OCI-LY1 (cell line): Measurements from ENCODE around the gene IFITM5.

Experiments
- H2AFZ ChIP-seq: fragments of 200-600 bp; sonication (generic), shearing (Covaris generic); 2 replicates; pipeline ENCODE4 v1.6.0; 2014; ENCODE audit warnings: antibody characterized with exemption, mild to moderate bottlenecking, low read length
- H3F3A ChIP-seq: fragments of 200-600 bp; sonication (generic), shearing (Covaris generic); 2 replicates; pipeline ENCODE4 v1.6.0; 2014; ENCODE audit warnings: mild to moderate bottlenecking, antibody characterized with exemption, low read length, moderate library complexity; ENCODE audit not compliant: insufficient read depth
- H3K27ac ChIP-seq: fragments of 200-600 bp; sonication (generic); 2 replicates; pipeline ENCODE4 v1.5.1; 2014; ENCODE audit warnings: low read length, mixed run types, mild to moderate bottlenecking, low read depth; ENCODE audit not compliant: poor library complexity, severe bottlenecking
- H3K27me3 ChIP-seq: fragments of 200-600 bp; sonication (generic); 2 replicates; pipeline ENCODE4 v1.6.0; 2014; ENCODE audit warnings: antibody characterized with exemption, mild to moderate bottlenecking, low read length, moderate library complexity; ENCODE audit not compliant: insufficient read depth
- H3K36me3 ChIP-seq: fragments of 200-600 bp; sonication (generic); 2 replicates; pipeline ENCODE4 v1.6.1; 2014; ENCODE audit warnings: mild to moderate bottlenecking, antibody characterized with exemption, low read length, moderate library complexity, mixed read lengths; ENCODE audit not compliant: insufficient read depth
- H3K4me1 ChIP-seq: fragments of 200-600 bp; sonication (generic); 2 replicates; pipeline ENCODE4 v1.5.1; 2014; ENCODE audit warnings: mild to moderate bottlenecking, low read length, moderate library complexity; ENCODE audit not compliant: insufficient read depth, severe bottlenecking
- H3K4me2 ChIP-seq: fragments of 200-600 bp; sonication (generic), shearing (Covaris generic); 2 replicates; pipeline ENCODE4 v1.6.1; 2014; ENCODE audit warnings: low read length
- H3K4me3 ChIP-seq: fragments of 200-600 bp; sonication (generic); 2 replicates; pipeline ENCODE4 v1.5.1; 2014; ENCODE audit warnings: low read length, low read depth, mild to moderate bottlenecking, mixed read lengths; ENCODE audit not compliant: poor library complexity, severe bottlenecking
- H3K79me2 ChIP-seq: fragments of 200-600 bp; shearing (Covaris generic); 2 replicates; pipeline ENCODE4 v1.6.1; 2016; ENCODE audit warnings: mixed run types, low read length, mixed read lengths; ENCODE audit not compliant: insufficient read depth
- H3K9ac ChIP-seq: fragments of 200-600 bp; sonication (generic), shearing (Covaris generic); 2 replicates; pipeline ENCODE4 v1.6.1; 2014; ENCODE audit warnings: mild to moderate bottlenecking, low read length, mixed read lengths
- H3K9me2 ChIP-seq: fragments of 200-600 bp; sonication (generic), shearing (Covaris generic); 2 replicates; pipeline ENCODE4 v1.6.1; 2014; ENCODE audit warnings: low read depth, mild to moderate bottlenecking, low read length, mixed read lengths
- H3K9me3 ChIP-seq: fragments of 200-600 bp; shearing (Covaris generic); 2 replicates; pipeline ENCODE4 v1.6.1; 2014; ENCODE audit warnings: low read length, mixed read lengths
- H4K20me1 ChIP-seq: fragments of 200-600 bp; sonication (generic), shearing (Covaris generic); 2 replicates; pipeline ENCODE4 v1.6.0; 2016; ENCODE audit warnings: mild to moderate bottlenecking, low read length; ENCODE audit not compliant: insufficient read depth
- CTCF ChIP-seq: fragments of 200-600 bp; sonication (generic), shearing (Covaris generic); IDR thresholded peaks from 2 replicates; pipeline ENCODE4 v1.5.1; 2017; ENCODE audit warnings: mild to moderate bottlenecking, antibody characterized with exemption, low read length, moderate library complexity, mixed read lengths
- EZH2 ChIP-seq: fragments of 200-600 bp; sonication (generic), shearing (Covaris generic); IDR thresholded peaks from 2 replicates; pipeline ENCODE4 v1.8.0; 2017; ENCODE audit warnings: borderline replicate concordance, mixed run types, mild to moderate bottlenecking, antibody characterized with exemption, low read length, moderate library complexity, mixed read lengths

Gene IFITM5

GRCh38 chr11:281486-282161, 17.7 kb downstream of the IFITM5 start:
- no peak overlapping the region for H3K4me3 ChIP-seq
- peaks cover 4% of the 10 kb centered on the region for H3K4me1 ChIP-seq
- H3K9ac ChIP-seq, result no peak overlapping the region
- H3K9me2 ChIP-seq, result no peaks in the 10 kb centered on the region
- peaks cover 7% of the 10 kb centered on the region; the same call in 1 of the 2 replicates for H3K27me3 ChIP-seq
- no peaks in the 10 kb centered on the region for H3K79me2 ChIP-seq
- TF ChIP-seq CTCF, result no peak
- TF ChIP-seq EZH2, result no peak
- no peaks in the 10 kb centered on the region for H4K20me1 ChIP-seq
- H3K27ac ChIP-seq, result no peak overlapping the region
- no peaks in the 10 kb centered on the region for H3K36me3 ChIP-seq
- H2AFZ ChIP-seq, result no peak overlapping the region
- H3K4me2 ChIP-seq, result no peak overlapping the region
- no peaks in the 10 kb centered on the region for H3F3A ChIP-seq
- H3K9me3 ChIP-seq, result peaks cover under 1% of the 10 kb centered on the region; the same call in 1 of the 2 replicates

GRCh38 chr11:280706-281485, 18.4 kb downstream of the IFITM5 start:
- Histone ChIP-seq H3K4me2 (no peak overlapping the region), H3K27ac (no peak overlapping the region), H3K4me1 (peaks cover 4% of the 10 kb centered on the region)

More at GRCh38 chr11:280706-281485, 18.4 kb downstream of the IFITM5 start:
- Histone ChIP-seq H3K27me3 (peaks cover 5% of the 10 kb centered on the region; the same call in 1 of the 2 replicates), H3K9ac (no peak overlapping the region), H3K36me3 (no peaks in the 10 kb centered on the region), H3K79me2 (no peaks in the 10 kb centered on the region), H3K9me3 (peaks cover 6% of the 10 kb centered on the region; the same call in 1 of the 2 replicates), H3F3A (no peaks in the 10 kb centered on the region), H3K9me2 (no peaks in the 10 kb centered on the region), H3K4me3 (no peak overlapping the region), H2AFZ (no peak overlapping the region), H4K20me1 (no peaks in the 10 kb centered on the region)
- TF ChIP-seq CTCF, result no peak
- TF ChIP-seq EZH2, result no peak
